PFSK-1 (cell line): ENCODE results near the gene TBC1D9B.

ENCODE experiments used
- REST ChIP-seq, 2 experiments: IDR thresholded peaks; 2 replicates each; pipeline versions ENCODE4 v1.6.1 to v1.8.0; 2011 to 2012; ENCODE audit warnings: low read depth in 2 of 2, low read length in 2 of 2, control low read depth in 1 of 2, inconsistent platforms in 1 of 2, mild to moderate bottlenecking in 1 of 2, moderate library complexity in 1 of 2; ENCODE audit not compliant: insufficient read depth in 1 of 2
- SIN3A ChIP-seq: IDR thresholded peaks from 2 replicates; pipeline ENCODE4 v1.6.1; 2012; ENCODE audit warnings: mild to moderate bottlenecking, low read length, moderate library complexity, borderline replicate concordance; ENCODE audit not compliant: insufficient read depth

GRCh38 chr5:179815491-179816249 lies 92.0 kb downstream of the TBC1D9B start:
- TF ChIP-seq REST (IDR thresholded peaks at IDR 0.05; ENCODE audit: insufficient read depth in 1 of 2, low read depth in 2 of 2, low read length in 2 of 2): no peak
- no peak for TF ChIP-seq SIN3A
